ENCODE measurements around the gene ELOVL1. TPM values are rescaled to one million over a fixed set of nuclear protein-coding genes. Genes with fewer than 3 reads are reported as not detected.

The ELOVL1 gene
- total and polyA plus RNA-seq, 2 of the 13 experiments (the other 11 are each of a cell fraction or from before 2014, with no cell fraction given): 55.2 to 77.4 TPM

DNA sequence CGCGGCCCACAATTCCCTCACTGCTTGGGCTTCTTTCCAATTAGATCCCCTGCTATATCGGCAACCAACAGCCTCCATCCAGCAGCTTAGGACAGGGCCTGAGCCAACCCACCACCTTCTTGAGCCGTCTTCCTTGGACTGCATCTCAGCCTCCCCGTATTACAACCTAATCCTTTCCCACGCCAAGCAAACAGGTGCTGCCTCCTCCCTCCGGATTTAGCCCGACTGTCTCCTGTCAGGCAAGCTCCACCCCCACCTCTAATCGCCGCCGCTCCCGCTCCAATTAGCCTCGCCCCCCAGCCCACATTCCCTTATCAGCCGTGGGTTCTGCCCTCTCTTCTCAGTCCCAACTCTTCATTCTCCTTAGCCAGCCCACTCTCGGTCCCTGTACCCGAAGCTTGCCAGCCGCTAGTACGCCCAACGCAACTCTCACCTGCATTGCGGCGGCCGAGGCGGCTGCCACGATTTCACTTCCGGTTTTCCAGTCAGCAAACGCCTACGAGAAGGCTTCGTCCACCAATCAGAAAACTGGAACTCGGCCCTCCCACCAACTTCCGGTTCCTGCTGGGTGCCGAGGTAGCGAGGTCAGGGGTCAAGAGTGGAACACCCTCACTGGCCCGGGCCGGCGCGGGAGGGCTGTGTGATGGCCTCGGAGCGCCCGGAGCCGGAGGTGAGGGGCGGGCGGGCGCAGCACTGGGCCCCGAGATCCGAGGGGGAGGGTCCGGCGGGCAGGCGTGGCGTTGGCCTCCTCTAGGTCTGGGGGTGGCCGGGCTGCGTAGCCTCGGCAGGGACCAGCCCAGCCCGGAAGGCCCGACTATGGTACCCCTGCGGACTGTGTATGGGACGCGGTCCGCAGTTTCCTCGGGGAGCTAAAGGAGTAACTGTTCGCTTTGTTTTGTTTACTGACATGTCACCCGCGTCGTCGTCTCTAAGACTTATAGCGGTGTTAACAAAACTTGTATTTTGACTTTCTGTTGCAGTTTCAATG is 21.8 kb upstream of the ELOVL1 start, which contains the start of the genes MED8 and SZT2:
Gene MED8 (minus strand): TSS at position 475 of the 988 bp plus-strand sequence. CDS start 36 bp downstream, at position 439.
Gene SZT2 (plus strand): TSS at position 574 of the 988 bp plus-strand sequence. CDS start 70 bp downstream, at position 644.
- peaks cover 9 to 33% of the 10 kb centered on the region in 2 experiments for H3K36me3 ChIP-seq (replicated peaks in 1 of 2; ENCODE audit: control insufficient read depth in 1 of 2, insufficient read depth in 2 of 2, low read length in 2 of 2)
- peaks cover 27% of the 10 kb centered on the region for H3K4me1 ChIP-seq (ENCODE audit: insufficient read depth, low read length)
- FAIRE-seq: peak; percentile 83
- under 1% methylated on average over 47 of the region's 65 CpGs for WGBS (ENCODE audit: low lambda C conversion rate)
- H3K27ac ChIP-seq (ENCODE audit: extremely low read length, insufficient read depth, low read length): peak within 1 kb of the TSS; percentile 82
- H3K27me3 ChIP-seq (ENCODE audit: control insufficient read depth in 1 of 2, insufficient read depth in 2 of 2, low read length in 2 of 2): peaks cover 0 to 3% of the 10 kb centered on the region in 2 experiments; a peak in 1 of 5 replicates
- intact Hi-C loops (cut with micrococcal nuclease; ENCODE audit: unreplicated experiment): no loop called here
- peak; percentile 99 for ATAC-seq
- no TSS peak for BruUV-seq (replicated peaks)
- in situ Hi-C loops (cut with HindIII; ENCODE audit: extremely low pct_ligation_motif_present, low pct_unique_long_range_greater_than_20kb): no loop called here
- peak; percentile 95 for DNase-seq (ENCODE audit: low spot score)
- peak within 1 kb of the TSS; percentile 91 for H3K9ac ChIP-seq (ENCODE audit: insufficient read depth, low read depth, low read length)
- H3K9me3 ChIP-seq (ENCODE audit: low read length): no peaks in the 10 kb centered on the region
- CTCF ChIA-PET (ENCODE audit: low intra/inter-chr PET ratio, low total read pairs): no interaction called here
- POLR2A ChIA-PET: interaction anchor here (0.6 to 2.1 kb wide), 8 partner anchors 13 to 260 kb away, joined by 3 to 21 read pairs (median 6); partner anchors contain the start of genes CDC20, ELOVL1 and KDM4A
- peak within 1 kb of the TSS; percentile 35 for H2AFZ ChIP-seq (ENCODE audit: low read length)
- H4K20me1 ChIP-seq (ENCODE audit: insufficient read depth, low read length): no peaks in the 10 kb centered on the region
- peak within 1 kb of the TSS; percentile 96 for H3K4me2 ChIP-seq (ENCODE audit: low read depth, low read length)
- H3K4me3 ChIP-seq (replicated peaks in 1 of 3; ENCODE audit: insufficient read depth in 1 of 3, low read depth in 2 of 3, low read length in 3 of 3): peak within 1 kb of the TSS; percentile 76 to 98 (median 85)
- peaks cover 31% of the 10 kb centered on the region for H3K79me2 ChIP-seq (ENCODE audit: insufficient read depth, low read length)
- TF ChIP-seq DNMT1 (CRISPR knock-in tag; IDR thresholded peaks at IDR 0.05): no peak; the same call in 1 of the 2 replicates
- TF ChIP-seq ZC3H13 (CRISPR knock-in tag; IDR thresholded peaks at IDR 0.05): 0 out of 2 replicates have a peak, but pooled peaks have one; percentile 56
- TF ChIP-seq NR3C1 (CRISPR knock-in tag; IDR thresholded peaks at IDR 0.05): no peak
- peak; percentile 71; the same call in 1 of the 2 replicates for TF ChIP-seq ZNF350 (CRISPR knock-in tag; IDR thresholded peaks at IDR 0.05; ENCODE audit: borderline replicate concordance, low read depth)
- TF ChIP-seq, protein P1, sequence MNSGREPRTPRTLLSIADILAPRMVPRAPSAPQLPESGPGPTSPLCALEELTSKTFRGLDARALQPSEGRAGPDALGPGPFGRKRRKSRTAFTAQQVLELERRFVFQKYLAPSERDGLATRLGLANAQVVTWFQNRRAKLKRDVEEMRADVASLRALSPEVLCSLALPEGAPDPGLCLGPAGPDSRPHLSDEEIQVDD (CRISPR knock-in tag; IDR thresholded peaks at IDR 0.05; ENCODE audit: borderline replicate concordance): no peak
- TF ChIP-seq DMAP1 (CRISPR knock-in tag; IDR thresholded peaks at IDR 0.05): peak; percentile 95
- peak; percentile 30 for TF ChIP-seq TEAD3 (CRISPR knock-in tag; optimal IDR thresholded peaks at IDR 0.05; ENCODE audit: borderline replicate concordance)
- no peak for TF ChIP-seq LCORL (IDR thresholded peaks at IDR 0.05)
- peak; percentile 78; the same call in 1 of the 2 replicates for TF ChIP-seq LCORL (CRISPR knock-in tag; IDR thresholded peaks at IDR 0.05)
- no peak for TF ChIP-seq MATR3 (CRISPR knock-in tag; IDR thresholded peaks at IDR 0.05)
- 0 out of 2 replicates have a peak, but pooled peaks have one; percentile 60 for TF ChIP-seq ZNF430 (CRISPR knock-in tag; IDR thresholded peaks at IDR 0.05)
- 0 out of 2 replicates have a peak, but pooled peaks have one; percentile 5 for TF ChIP-seq ZNF264 (CRISPR knock-in tag; IDR thresholded peaks at IDR 0.05)
- TF ChIP-seq POLR2AphosphoS5 (IDR thresholded peaks at IDR 0.05; ENCODE audit: low read depth, low read length): peak; percentile 94
- TF ChIP-seq CCAR2 (optimal IDR thresholded peaks at IDR 0.05; ENCODE audit: low read depth, low read length): no peak
- TF ChIP-seq, protein P2, sequence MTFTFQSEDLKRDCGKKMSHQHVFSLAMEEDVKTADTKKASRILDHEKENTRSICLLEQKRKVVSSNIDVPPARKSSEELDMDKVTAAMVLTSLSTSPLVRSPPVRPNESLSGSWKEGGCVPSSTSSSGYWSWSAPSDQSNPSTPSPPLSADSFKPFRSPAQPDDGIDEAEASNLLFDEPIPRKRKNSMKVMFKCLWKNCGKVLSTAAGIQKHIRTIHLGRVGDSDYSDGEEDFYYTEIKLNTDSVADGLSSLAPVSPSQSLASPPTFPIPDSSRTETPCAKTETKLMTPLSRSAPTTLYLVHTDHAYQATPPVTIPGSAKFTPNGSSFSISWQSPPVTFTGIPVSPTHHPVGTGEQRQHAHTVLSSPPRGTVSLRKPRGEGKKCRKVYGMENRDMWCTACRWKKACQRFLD (CRISPR knock-in tag; IDR thresholded peaks at IDR 0.05; ENCODE audit: borderline replicate concordance): peak; percentile 55; the same call in 1 of the 2 replicates
- TF ChIP-seq, protein P3, sequence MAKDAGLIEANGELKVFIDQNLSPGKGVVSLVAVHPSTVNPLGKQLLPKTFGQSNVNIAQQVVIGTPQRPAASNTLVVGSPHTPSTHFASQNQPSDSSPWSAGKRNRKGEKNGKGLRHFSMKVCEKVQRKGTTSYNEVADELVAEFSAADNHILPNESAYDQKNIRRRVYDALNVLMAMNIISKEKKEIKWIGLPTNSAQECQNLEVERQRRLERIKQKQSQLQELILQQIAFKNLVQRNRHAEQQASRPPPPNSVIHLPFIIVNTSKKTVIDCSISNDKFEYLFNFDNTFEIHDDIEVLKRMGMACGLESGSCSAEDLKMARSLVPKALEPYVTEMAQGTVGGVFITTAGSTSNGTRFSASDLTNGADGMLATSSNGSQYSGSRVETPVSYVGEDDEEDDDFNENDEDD (CRISPR knock-in tag; IDR thresholded peaks at IDR 0.05; ENCODE audit: borderline replicate concordance): peak; percentile 61; the same call in 1 of the 2 replicates
- TF ChIP-seq ATRX (CRISPR knock-in tag; IDR thresholded peaks at IDR 0.05; ENCODE audit: borderline replicate concordance): no peak
- TF ChIP-seq AGO1 (IDR thresholded peaks at IDR 0.05; ENCODE audit: low read depth, low read length, poor library complexity, severe bottlenecking): no peak
- TF ChIP-seq RBM22 (optimal IDR thresholded peaks at IDR 0.05; ENCODE audit: low read length): peak; percentile 28
- TF ChIP-seq ZNF143 (CRISPR knock-in tag; IDR thresholded peaks at IDR 0.05): peak; percentile 44; the same call in 1 of the 2 replicates
- TF ChIP-seq RXRB (CRISPR knock-in tag; IDR thresholded peaks at IDR 0.05; ENCODE audit: borderline replicate concordance): peak; percentile 61
- TF ChIP-seq ZFAT (CRISPR knock-in tag; conservative IDR thresholded peaks at IDR 0.05): no peak
